H1 (cell line): ENCODE measurements around the gene OR5K3.

ENCODE experiments used
- CHD2 ChIP-seq: IDR thresholded peaks from 2 replicates; pipeline ENCODE4 v1.6.1; 2012; ENCODE audit warnings: low read length, improper control_type of control experiment
- HDAC2 ChIP-seq, 2 experiments: fragments of 300-600 bp in 1 of 2; sonication (generic) in 1 of 2; IDR thresholded peaks; 2 replicates each; pipeline ENCODE4 v1.6.1; 2011 to 2012; ENCODE audit warnings: low read depth in 2 of 2, low read length in 2 of 2, mild to moderate bottlenecking in 2 of 2, moderate library complexity in 2 of 2, borderline replicate concordance in 1 of 2, inconsistent platforms in 1 of 2
- JUND ChIP-seq: IDR thresholded peaks from 2 replicates; pipeline ENCODE4 v1.6.1; 2011; ENCODE audit warnings: mild to moderate bottlenecking, improper control_type of control experiment, low read length

GRCh38 chr3:98434412-98434811 lies 43.9 kb downstream of the OR5K3 start:
- no peak for TF ChIP-seq HDAC2 (IDR thresholded peaks at IDR 0.05; ENCODE audit: borderline replicate concordance in 1 of 2, low read depth in 2 of 2, low read length in 2 of 2)
- no peak for TF ChIP-seq CHD2
- no peak for TF ChIP-seq JUND
